ENCODE measurements around the gene SYK.

DNA sequence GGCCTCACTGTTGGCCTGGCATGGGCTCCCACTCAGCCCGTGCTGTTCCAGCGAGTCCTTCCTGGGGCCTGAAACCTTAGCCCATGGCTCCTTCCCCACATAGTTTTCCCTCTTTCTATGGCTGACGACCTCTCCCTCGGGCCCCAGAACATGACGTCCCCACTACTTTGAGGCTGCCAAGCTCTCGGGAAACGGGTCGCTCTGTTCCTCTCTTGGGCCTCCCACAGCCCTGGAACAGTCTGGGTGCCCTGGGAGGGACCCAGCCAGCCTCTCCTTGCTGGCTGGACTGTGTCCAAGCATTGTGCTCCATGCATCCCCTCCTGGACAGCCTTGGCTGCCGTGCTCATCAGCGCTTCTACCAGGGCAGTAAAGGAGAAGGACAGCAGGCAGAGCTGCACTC is 118.3 kb downstream of the SYK start:
- TF ChIP-seq, protein P1, sequence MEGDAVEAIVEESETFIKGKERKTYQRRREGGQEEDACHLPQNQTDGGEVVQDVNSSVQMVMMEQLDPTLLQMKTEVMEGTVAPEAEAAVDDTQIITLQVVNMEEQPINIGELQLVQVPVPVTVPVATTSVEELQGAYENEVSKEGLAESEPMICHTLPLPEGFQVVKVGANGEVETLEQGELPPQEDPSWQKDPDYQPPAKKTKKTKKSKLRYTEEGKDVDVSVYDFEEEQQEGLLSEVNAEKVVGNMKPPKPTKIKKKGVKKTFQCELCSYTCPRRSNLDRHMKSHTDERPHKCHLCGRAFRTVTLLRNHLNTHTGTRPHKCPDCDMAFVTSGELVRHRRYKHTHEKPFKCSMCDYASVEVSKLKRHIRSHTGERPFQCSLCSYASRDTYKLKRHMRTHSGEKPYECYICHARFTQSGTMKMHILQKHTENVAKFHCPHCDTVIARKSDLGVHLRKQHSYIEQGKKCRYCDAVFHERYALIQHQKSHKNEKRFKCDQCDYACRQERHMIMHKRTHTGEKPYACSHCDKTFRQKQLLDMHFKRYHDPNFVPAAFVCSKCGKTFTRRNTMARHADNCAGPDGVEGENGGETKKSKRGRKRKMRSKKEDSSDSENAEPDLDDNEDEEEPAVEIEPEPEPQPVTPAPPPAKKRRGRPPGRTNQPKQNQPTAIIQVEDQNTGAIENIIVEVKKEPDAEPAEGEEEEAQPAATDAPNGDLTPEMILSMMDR (conservative IDR thresholded peaks at IDR 0.05 in 1 of 2, IDR thresholded peaks at IDR 0.05 in 1 of 2; ENCODE audit: low read depth in 1 of 2, low read length in 2 of 2), result no peak
- no peak for TF ChIP-seq EZH2 (IDR thresholded peaks at IDR 0.05; ENCODE audit: low read length, missing control alignments)
